ENCODE data around the gene SND1.
A peak's percentile ranks its signal among the peaks of the same experiment; 100 is the strongest.

SND1 gene

GRCh38 chr7:127689194-127689772 is 37.3 kb downstream of the SND1 start:
- DNase-seq (ENCODE audit: low read depth) = no peak

GRCh38 chr7:127690337-127690736 is 38.3 kb downstream of the SND1 start:
- no peak for DNase-seq (ENCODE audit: low read depth)

GRCh38 chr7:127690806-127691205 is 38.8 kb downstream of the SND1 start:
- no peak for DNase-seq (ENCODE audit: low read depth)

GRCh38 chr7:127692200-127692599 is 40.2 kb downstream of the SND1 start:
- no peak for DNase-seq (ENCODE audit: low read depth)

GRCh38 chr7:127699853-127700252 is 47.9 kb downstream of the SND1 start:
- no peak for DNase-seq (ENCODE audit: low read depth)

GRCh38 chr7:127702052-127702652 is 50.2 kb downstream of the SND1 start:
- DNase-seq (ENCODE audit: low read depth) = no peak

GRCh38 chr7:127702938-127703337 is 50.9 kb downstream of the SND1 start:
- no peak for DNase-seq (ENCODE audit: low read depth)

- DNase-seq (ENCODE audit: low read depth) = no peak
These were observed 52.2 kb downstream of the SND1 start for GRCh38 chr7:127704211-127704610.

GRCh38 chr7:127705461-127705959 is 53.5 kb downstream of the SND1 start:
- no peak for DNase-seq (ENCODE audit: low read depth)

GRCh38 chr7:127706766-127707165 is 54.8 kb downstream of the SND1 start:
- no peak for DNase-seq (ENCODE audit: low read depth)

GRCh38 chr7:127708201-127708600 is 56.2 kb downstream of the SND1 start:
- no peak for DNase-seq (ENCODE audit: low read depth)

- peak; percentile 51 for DNase-seq (ENCODE audit: low read depth)
These were observed 56.8 kb downstream of the SND1 start for GRCh38 chr7:127708788-127709187.

GRCh38 chr7:127710635-127711034 is 58.6 kb downstream of the SND1 start:
- no peak for DNase-seq (ENCODE audit: low read depth)

- DNase-seq (ENCODE audit: low read depth) = no peak
These were observed 59.9 kb downstream of the SND1 start for GRCh38 chr7:127711872-127712271.

GRCh38 chr7:127713006-127713405 is 61.0 kb downstream of the SND1 start:
- DNase-seq (ENCODE audit: low read depth) = no peak

- no peak for DNase-seq (ENCODE audit: low read depth)
These were observed 61.8 kb downstream of the SND1 start for GRCh38 chr7:127713758-127714157.

GRCh38 chr7:127715272-127715671 is 63.3 kb downstream of the SND1 start:
- no peak for DNase-seq (ENCODE audit: low read depth)

- DNase-seq (ENCODE audit: low read depth) = no peak
These were observed 63.9 kb downstream of the SND1 start for GRCh38 chr7:127715901-127716300.

- DNase-seq (ENCODE audit: low read depth) = no peak
These were observed 65.7 kb downstream of the SND1 start for GRCh38 chr7:127717502-127718339.

- no peak for DNase-seq (ENCODE audit: low read depth)
These were observed 66.3 kb downstream of the SND1 start for GRCh38 chr7:127718340-127718679.

- DNase-seq (ENCODE audit: low read depth) = no peak
These were observed 74.5 kb downstream of the SND1 start for GRCh38 chr7:127726476-127726875.

GRCh38 chr7:127730658-127731276 is 78.8 kb downstream of the SND1 start:
- DNase-seq (ENCODE audit: low read depth) = no peak
